ENCODE results near the gene FOXL2NB.
A peak's percentile ranks its signal among the peaks of the same experiment; 100 is the strongest.

FOXL2NB gene

DNA sequence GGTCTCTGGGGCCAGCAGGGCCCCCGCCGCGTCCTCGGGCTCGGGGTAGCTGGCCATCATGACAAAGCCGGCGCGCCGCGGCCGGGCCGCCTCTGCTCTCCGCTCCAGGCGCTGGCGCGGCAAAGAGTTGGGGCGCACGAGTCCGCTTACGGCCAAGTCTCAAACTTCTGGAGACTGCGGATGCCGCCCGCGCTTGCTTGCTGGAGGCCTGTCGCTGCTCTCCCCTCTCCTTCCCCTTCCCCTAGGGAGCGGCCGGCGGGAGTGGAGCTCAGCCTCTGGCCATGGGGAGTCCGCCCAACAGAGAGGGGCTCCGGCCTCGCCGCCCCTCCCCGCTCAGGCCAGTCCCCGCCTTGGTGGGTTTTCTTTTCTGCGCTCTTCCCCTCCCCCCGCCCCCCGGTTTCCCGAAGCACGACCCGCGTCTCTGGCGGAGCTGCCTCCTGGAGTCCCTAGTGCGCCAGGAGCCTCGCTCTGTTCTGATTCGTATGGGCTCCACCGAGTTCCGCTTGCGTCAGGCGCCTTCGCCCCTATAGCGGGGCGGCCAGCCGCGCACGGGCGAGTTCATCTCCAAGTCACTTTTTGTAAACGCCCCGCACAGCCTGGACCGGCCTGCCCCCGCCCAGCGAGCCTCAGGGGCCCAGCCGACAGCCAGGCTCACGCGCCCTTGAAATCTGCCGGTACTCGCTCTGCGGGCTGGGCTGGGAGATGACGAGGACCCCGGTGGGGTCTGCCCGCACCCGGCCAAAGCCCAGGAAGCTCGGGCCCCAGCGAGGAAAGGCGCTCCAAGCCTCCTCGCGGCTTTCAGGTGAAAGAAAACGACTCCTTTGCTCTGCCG, at the start of gene FOXL2NB, which contains the start of gene FOXL2:
Gene FOXL2NB (plus strand): TSS at position 555 of the 832 bp plus-strand sequence. CDS start 148 bp downstream, at position 703.
Gene FOXL2 (minus strand): TSS at position 475 of the 832 bp plus-strand sequence. CDS start 415 bp downstream, at position 60.
- H3K27ac ChIP-seq, result peak within 1 kb of the TSS; percentile 56
- TF ChIP-seq, protein P1, sequence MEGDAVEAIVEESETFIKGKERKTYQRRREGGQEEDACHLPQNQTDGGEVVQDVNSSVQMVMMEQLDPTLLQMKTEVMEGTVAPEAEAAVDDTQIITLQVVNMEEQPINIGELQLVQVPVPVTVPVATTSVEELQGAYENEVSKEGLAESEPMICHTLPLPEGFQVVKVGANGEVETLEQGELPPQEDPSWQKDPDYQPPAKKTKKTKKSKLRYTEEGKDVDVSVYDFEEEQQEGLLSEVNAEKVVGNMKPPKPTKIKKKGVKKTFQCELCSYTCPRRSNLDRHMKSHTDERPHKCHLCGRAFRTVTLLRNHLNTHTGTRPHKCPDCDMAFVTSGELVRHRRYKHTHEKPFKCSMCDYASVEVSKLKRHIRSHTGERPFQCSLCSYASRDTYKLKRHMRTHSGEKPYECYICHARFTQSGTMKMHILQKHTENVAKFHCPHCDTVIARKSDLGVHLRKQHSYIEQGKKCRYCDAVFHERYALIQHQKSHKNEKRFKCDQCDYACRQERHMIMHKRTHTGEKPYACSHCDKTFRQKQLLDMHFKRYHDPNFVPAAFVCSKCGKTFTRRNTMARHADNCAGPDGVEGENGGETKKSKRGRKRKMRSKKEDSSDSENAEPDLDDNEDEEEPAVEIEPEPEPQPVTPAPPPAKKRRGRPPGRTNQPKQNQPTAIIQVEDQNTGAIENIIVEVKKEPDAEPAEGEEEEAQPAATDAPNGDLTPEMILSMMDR (conservative IDR thresholded peaks at IDR 0.05), result no peak

DNA sequence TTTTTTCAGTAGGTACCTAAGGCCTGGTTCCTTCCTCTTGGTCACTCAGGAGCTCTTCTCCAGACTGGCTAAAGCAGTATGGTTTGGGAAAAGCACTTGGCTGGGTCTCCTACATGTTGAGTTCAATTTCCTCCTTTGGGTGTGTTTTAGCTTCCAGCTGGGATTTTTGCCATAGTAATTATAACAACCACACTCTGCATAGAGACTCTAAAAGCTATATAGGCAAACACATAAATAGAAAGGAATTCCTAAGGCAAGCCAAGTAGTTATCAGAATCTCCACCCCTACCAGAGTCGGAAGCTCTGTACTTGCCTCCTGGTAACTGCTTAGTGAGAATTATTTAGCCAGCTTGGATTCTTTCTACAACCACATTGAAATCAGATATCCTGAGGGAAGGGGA, 48.7 kb upstream of the FOXL2NB start:
- TF ChIP-seq, protein P1 (conservative IDR thresholded peaks at IDR 0.05), result no peak
- no peak overlapping the region for H3K27ac ChIP-seq

DNA sequence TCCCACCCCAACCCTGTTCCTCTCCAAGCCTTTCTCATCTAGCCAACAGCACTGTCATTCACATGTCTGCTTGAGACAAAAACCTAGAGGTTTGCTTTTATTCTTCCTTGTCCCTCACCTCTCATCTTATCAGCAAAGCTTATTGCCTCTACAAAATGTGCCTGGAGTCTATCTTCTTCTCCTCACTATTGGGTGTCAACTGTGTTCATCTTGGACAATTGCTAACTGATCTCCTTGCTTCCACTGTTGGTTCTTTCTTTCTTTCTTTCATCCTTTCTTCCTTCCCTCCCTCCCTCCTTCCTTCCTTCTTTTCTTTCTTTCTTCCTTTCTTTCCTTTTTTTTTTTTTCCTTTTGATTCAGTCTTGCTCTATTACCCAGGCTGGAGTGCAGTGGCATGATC, 48.3 kb upstream of the FOXL2NB start:
- no peak overlapping the region for H3K27ac ChIP-seq
- TF ChIP-seq, protein P1 (conservative IDR thresholded peaks at IDR 0.05), result no peak

DNA sequence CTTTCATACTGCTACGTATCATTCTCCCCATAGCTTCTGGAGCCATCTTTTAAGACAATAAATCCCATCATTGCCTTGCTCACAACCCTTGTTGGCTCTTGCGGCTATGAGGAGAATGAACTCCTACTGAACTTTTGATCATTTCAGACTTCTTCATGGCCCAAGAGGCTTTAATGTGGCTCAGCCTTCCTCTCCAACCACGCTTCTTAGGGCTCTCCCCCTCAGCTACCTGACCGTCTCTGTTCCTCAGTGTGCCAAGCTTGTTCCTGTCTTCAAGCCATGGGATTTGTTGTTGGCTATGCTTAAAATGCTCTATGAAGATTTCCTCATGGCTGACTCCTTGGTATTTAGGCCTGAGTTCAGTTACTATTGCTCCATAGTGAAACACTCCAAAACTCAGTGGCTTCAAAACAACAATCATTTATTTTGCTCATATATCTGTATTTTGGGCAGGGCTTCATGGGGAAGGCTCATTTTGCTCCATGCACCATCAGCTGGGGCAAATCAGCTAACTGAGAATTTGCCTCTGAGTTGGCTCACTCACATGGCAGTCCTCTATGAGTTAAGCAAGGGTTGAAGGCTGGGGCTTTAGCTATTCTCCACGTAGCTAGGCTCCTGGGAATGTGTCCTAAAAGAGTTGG, 47.5 kb upstream of the FOXL2NB start:
- no peak overlapping the region for H3K27ac ChIP-seq
- TF ChIP-seq, protein P1 (conservative IDR thresholded peaks at IDR 0.05), result no peak

DNA sequence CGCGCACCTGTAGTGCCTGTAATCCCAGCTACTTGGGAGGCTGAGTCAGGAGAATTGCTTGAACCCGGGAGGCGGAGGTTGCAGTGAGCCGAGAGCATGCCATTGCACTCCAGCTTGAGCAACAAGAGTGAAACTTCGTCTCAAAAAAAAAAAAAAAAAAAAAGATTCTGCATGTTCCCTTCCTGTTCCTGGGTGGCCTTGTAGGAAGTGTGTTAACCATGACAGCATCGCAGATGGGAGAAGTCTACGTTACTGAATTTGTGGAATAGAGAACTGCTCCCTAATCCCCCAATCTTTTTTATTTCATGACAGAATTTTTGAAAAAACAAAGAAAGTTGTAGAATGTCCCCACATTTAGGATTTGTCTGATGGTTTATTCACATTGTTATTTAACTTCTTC, 45.5 kb upstream of the FOXL2NB start:
- TF ChIP-seq, protein P1 (conservative IDR thresholded peaks at IDR 0.05), result no peak

DNA sequence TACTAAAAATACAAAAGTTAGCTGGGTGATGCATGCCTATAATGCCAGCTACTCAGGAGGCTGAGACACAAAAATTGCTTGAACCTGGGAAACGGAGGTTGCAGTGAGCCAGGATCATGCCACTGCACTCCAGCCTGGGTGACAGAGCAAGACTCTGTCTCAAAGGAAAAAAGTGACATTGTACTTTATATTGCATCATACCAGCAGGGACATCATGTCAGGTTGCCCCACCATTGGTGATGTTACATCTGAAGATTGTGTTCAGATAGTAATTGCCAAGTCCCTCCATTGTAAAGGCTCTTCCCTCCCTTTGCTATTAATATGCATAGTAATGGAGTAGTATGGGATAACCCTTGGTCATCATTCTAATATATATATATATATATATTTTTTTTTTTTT, 44.8 kb upstream of the FOXL2NB start:
- TF ChIP-seq, protein P1 (conservative IDR thresholded peaks at IDR 0.05), result no peak
- H3K27ac ChIP-seq, result no peak overlapping the region

More for the DNA sequence above, 45.5 kb upstream of the FOXL2NB start:
- H3K27ac ChIP-seq, result no peak overlapping the region

DNA sequence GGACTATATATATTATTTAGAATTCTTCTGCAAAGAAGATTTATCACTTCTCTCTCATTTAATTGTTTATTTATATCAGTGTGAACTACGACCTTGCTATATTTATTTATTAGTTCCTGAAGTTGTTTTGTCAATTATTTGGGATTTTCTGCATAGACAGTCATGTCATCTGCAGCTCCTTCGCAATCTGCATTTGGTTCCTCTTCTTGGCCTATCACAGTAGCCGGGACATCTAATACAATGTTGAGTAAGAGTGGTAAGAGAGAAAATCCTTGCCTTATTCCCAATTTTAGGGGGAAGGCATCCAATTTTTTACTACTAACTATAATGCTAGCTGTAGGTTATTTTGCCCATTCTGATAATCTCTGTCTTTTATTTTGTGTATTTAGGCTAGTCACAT, 39.5 kb upstream of the FOXL2NB start:
- no peak overlapping the region for H3K27ac ChIP-seq
- TF ChIP-seq, protein P1 (conservative IDR thresholded peaks at IDR 0.05), result no peak

Measured in VCaP (cell line).